ENCODE results near the gene SLC12A6.

The SLC12A6 gene

GRCh38 chr15:34327906-34328305 is 9.7 kb downstream of the SLC12A6 start:
- DNase-seq = no peak

GRCh38 chr15:34325368-34325767 is 12.2 kb downstream of the SLC12A6 start:
- no peak for DNase-seq

DNA sequence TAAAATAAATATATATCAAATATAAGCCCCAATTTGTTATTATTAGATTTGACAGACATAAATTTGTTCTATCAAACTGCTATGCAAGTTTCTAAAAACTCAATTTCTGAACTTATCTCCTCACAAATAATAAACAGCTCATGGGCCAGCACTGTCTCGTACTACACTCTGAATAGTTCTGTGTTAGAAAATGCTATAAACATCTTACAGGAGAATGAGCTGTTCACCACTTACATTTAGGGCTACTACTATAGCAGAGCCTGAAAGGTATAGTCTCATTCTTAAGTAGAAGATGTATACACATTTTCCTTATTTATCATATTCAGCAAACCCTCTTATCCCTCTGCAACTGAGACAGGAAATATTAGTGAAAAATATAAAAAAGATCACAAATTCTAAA is 12.6 kb downstream of the SLC12A6 start:
- no peak for DNase-seq

DNA sequence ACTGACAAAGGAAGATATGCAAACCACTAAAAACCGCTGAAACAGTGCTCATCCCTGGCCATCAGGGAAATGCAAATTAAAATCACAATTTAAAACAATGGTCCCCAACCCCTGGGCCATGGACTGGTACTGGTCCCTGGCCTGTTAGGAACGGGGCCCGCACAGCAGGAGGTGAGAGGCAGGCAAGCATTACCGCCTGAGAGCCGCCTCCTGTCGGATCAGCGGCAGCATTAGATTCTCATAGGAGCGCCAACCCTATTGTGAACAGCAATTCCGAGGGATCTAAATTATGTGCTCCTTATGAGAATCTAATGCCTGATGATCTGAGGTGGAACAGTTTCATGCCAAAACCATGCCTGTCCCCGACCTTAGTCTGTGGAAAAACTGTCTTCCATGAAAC is 14.4 kb downstream of the SLC12A6 start:
- DNase-seq = no peak

GRCh38 chr15:34318277-34319079 is 19.1 kb downstream of the SLC12A6 start:
- DNase-seq = peak; percentile 63

DNA sequence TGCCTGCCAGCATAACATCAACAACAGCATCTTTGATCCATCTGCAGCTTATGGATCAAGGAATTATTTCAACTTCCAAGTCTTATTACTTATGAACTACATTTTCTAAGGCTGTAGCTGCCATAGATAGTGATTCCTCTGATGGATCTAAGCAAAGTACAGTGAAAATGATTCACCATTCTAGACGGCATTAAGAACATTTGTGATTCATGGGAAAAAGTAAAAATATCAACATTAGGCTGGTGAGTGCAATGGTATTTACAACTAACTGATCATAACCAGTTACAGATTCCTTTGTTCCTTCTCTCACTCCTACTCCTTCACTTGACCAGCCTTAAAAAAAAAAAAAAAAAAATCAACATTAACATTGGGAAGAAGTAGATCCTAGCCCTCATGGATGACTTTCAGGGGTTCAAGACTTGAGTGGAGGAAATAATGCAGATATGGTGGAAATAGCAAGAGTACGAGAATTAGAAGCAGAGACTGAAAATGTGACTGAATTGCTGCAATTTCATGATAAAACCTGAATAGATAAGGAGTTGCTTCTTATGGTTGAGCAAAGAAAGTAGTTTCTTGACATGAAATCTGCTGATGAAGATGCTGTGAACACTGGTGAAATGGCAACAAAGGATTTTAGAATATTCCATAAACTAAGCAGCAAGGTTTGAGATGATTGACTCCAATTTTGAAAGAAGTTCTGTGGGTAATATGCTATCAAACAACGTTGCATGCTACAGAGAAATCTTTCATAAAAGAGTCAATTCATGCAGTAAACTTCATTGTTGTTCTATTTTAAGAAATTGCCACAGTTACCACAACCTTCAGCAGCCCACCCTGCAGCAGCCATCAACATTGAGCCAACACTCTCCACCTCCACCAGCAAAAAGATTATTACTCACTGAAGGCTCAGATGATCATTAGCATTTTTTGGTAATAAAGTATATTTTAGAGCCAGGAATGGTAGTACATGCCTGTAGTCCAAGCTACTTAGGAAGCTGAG is 22.8 kb downstream of the SLC12A6 start:
- no peak for DNase-seq

GRCh38 chr15:34311563-34311962 is 26.0 kb downstream of the SLC12A6 start:
- no peak for DNase-seq

- no peak for DNase-seq
These were observed 33.0 kb downstream of the SLC12A6 start for GRCh38 chr15:34304613-34305012.

DNA sequence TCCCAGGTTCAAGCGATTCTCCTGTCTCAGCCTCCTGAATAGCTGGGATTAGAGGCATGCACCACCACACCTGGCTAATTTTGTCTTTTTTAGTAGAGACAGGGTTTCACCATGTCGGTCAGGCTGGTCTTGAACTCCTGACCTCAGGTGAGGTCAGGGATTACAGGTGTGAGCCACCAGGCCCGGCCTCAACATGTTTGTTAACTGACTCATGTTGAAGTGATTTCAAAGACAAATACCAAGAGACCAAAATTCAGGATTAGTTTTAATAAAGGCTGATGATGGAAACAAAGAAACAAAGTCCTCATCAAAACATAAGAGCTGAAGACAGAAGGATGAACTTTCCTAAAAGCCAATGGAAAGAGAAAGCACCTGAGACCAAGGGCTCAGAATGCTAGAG is 36.5 kb downstream of the SLC12A6 start:
- no peak for DNase-seq

DNA sequence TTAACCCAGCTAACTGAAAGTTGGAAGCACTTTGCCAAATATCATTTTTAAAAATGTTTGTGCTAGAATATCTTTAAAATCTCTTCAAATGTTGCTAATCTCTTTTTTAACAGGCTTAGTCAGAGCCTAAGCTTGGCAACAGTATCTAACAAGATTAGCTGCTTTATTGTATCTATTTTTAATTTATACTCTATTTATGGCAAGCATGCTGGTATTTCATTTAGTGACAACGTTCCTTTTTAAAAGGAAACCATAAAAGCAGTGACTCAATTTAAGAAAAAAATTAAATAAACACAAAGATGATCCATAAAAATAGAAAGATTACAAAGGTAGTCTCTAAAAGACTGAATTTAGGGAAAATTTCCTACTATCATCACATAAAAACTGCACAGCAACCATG is 40.5 kb downstream of the SLC12A6 start:
- no peak for DNase-seq

DNA sequence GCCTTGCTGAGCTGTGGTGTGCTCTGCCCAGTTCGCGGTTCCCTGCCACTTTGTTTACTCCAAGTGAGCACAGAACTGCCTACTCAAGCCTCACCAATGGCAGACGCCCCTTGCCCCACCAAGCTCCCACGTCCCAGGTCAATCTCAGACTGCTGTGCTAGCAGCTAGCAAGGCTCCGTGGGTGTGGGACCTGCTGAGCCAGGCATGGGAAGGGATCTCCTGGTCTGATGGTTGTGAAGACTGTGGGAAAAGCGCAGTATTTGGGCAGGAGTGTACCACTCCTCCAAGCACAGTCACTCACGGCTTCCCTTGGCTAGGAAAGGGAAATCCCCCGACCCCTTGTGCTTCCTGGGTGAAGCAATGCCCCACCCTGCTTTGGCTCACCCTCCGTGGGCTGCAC is 45.0 kb downstream of the SLC12A6 start:
- no peak for DNase-seq

DNA sequence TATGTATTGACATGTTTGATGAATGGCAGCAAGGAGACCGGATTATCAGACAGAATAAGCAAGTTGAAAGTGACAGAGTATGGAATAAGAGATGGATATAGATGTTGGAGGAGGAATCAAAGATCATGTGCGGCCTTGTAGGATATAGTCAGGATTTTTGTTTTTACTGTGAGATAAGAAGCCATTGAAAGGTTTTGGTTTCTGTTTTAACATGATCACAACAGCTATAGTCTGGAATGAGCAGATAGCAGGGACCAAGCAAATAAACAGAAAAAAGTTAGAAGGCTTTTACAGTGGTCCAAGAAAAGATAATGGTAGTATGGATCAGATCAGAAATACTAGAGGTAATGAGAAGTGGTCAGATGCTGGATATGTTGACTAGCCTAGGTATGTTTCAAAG is 52.6 kb downstream of the SLC12A6 start:
- no peak for DNase-seq

DNA sequence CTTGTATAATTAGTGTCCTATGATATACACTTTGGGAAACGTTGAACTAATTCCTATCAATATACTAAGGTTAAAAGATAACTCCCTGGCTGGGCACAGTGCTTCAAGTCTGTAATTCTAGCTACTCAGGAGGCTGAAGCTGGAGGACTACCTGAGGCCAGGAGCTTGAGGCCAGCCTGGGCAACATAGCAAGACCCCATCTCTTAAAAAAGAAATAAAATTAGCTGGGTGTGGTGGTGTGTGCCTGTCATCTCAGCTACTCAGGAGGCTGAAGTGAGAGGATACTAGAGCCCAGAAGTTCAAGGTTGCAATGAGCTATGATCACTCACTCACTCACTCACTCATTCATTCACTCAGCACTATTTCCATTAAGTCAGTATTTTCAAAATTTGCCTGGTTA is 55.2 kb downstream of the SLC12A6 start:
- DNase-seq = no peak

GRCh38 chr15:34280193-34280592 is 57.4 kb downstream of the SLC12A6 start:
- DNase-seq = no peak

DNA sequence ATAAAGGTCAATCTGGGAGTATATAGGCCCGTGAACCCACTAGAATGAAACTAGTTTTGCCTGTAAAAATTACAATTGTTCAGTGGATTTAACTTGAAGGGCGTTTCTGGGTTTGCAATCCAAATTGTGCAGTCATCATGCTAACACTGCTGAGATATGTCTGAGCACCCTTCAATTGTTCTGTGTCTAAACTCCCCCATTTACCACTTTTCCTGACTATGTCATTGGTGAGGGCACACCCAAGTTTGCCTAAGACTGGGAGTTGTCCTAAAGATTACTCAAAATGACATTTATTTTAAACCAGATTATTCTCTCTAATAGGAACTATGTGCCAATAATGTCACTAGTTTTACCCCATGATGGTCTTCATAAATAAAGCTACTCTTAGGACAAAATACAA is 58.2 kb downstream of the SLC12A6 start:
- no peak for DNase-seq

DNA sequence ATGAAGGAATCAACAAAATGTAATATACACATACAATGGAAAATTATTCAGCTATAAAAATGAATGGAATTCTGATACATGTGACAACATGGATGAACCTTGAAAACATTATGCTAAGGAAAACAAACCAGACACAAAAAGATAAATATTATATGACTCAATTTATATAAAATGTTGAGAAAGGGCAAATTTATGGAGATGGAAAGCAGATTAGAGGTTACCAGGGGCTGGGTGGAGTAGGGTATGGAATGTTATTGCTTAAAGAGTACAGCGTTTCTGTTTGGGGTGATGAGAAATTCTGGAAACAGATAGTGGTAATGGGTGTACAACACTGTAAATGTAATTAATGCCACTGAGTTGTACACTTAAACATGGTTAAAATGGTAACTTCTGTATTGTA is 61.9 kb downstream of the SLC12A6 start:
- no peak for DNase-seq

DNA sequence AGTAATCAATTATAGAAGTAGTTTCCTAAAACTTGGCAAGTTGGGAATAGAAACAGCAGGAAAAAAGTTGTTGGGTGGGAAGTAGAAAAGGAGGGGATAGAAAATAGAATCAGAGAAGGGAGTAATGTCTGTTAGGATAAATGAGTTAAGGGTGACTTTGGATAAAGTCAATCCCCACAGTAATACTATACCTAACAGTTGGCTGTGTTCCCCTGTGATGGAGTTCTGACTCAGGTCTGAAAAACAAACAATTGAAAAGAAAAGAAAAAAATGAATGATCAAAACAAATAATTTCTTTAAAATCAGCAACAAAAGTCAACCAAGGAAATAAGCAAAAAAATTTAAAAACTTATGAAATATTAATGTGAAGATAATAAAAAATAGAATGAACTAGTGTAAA is 62.4 kb downstream of the SLC12A6 start:
- no peak for DNase-seq

DNA sequence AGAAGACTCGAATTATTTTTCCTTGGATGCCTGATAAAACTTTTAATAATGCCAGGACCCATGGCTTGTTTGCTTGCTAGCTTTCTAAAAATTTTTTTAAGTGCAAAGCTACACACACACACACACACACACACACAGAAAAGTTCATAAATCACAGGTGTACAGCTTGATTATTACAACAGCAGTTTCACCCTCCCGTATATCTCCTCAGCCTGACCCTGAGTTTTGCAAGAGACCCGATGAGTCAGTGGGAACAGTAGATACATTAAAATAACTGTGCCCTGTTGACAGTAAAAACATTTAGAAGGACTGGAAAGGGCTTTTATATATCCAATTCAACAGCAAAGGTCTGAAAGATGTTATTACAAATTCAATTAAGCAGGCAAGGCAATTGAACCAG is 66.1 kb downstream of the SLC12A6 start:
- no peak for DNase-seq

DNA sequence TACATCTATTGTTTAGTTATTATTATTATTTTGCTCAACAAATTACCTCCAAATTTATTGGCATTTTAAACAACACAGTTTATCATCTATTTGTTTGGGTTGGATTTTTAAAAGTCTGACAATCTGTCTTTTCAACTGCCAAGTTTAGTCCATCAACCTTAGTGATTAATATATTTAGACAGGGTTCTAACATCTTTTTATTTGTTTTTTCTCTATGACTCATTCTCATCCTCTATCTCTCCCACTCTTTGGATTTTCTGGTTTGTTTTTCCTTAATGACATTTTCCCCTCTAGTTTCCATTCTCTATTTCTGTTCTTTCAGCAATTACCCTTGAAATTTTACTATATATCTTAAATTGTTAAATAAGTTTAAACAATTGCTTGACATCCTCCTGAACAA is 70.8 kb downstream of the SLC12A6 start:
- DNase-seq = no peak

DNA sequence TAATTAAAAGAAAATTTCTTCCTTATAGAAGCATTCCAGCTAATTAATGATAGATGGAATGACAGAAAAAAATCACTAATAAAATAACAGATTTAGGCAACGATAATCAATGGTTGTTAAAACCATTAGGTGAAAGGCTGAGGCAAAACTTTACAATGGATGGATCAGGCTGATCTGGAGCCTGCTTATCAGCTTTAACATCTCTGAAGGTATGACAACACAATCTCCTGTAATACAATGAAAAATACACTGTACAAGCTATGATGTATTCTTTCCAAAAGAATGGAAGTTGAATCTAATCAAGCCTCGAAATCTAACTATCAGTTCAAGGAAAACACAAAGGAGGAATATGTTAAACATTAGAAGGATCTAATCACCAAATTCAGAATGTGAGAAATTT is 73.5 kb downstream of the SLC12A6 start:
- no peak for DNase-seq

- DNase-seq = no peak
These were observed 75.2 kb downstream of the SLC12A6 start for GRCh38 chr15:34262362-34262761.

- DNase-seq = no peak
These were observed 78.0 kb downstream of the SLC12A6 start for GRCh38 chr15:34259566-34259965.

DNA sequence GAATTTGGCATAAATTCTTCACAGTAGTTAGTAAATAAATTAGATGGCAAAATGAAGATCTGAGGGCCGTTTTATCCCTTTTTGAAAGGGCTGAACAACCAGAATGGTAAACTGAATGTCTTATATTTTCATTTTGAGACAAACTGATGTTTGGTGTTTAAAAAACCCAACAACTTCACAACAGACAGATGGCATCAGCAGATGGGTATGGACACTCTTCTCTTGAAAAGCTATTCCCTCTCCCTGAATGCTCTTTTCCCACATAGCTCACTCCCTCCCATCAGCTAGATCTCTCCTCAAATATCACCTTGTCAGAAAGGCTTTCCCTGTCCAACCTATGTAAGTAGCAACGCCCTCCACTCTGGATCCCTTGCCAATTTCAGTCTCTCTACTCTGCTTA is 79.4 kb downstream of the SLC12A6 start:
- DNase-seq = no peak

- DNase-seq = no peak
These were observed 85.0 kb downstream of the SLC12A6 start for GRCh38 chr15:34252545-34252944.
